GM10248 (cell line): ENCODE results near the gene SHROOM1.
"Not testable (repeated sequence)": the region's sequence is repeated elsewhere in the genome, so short reads cannot be mapped to it uniquely, and the experiment has no call there.

Experiments
- CTCF ChIA-PET: fragments of 300-600 bp; sonication (Branson Sonifier 250); formaldehyde crosslinking; extraction: SDS; loops from one replicate; lab custom pipeline; 2021; ENCODE audit warnings: antibody characterized with exemption; lab: Yijun Ruan, JAX
- POLR2A ChIA-PET: fragments of 350-650 bp; sonication (Branson Sonifier 250); formaldehyde crosslinking; extraction: SDS; loops from one replicate; lab custom pipeline; 2020; ENCODE audit warnings: antibody characterized with exemption; lab: Yijun Ruan, JAX
- DNase-seq: peaks from one replicate; pipeline ENCODE4 v3.0.0; 2012; ENCODE audit errors: extremely low spot score
- CTCF ChIP-seq: IDR thresholded peaks from 2 replicates; pipeline ENCODE4 v1.5.1; 2012; ENCODE audit warnings: mild to moderate bottlenecking, low read depth; ENCODE audit errors: extremely low read depth, missing control alignments, control extremely low read depth

SHROOM1 gene

GRCh38 chr5:132865668-132866341 is 35.4 kb upstream of the SHROOM1 start:
- POLR2A ChIA-PET: no interaction called here
- TF ChIP-seq CTCF: no peak
- no peak for DNase-seq
- CTCF ChIA-PET: interaction anchor here (1.6 to 18.9 kb wide), 7 partner anchors 11 to 340 kb away, joined by 5 to 215 read pairs (median 9); partner anchors contain the start of gene SHROOM1

- ChIA-PET POLR2A (no interaction called here), CTCF (interaction anchor here (1.3 to 18.9 kb wide), 4 partner anchors 14 to 360 kb away, joined by 4 to 215 read pairs (median 54); partner anchors contain the start of gene SHROOM1)
- DNase-seq: no peak
- TF ChIP-seq CTCF: no peak
These were observed 30.3 kb upstream of the SHROOM1 start for GRCh38 chr5:132860742-132861141.

- CTCF ChIA-PET: interaction anchor here (1.3 to 18.9 kb wide), 4 partner anchors 13 to 359 kb away, joined by 4 to 215 read pairs (median 54); partner anchors contain the start of gene SHROOM1
- no peak for DNase-seq
- POLR2A ChIA-PET: no interaction called here
- TF ChIP-seq CTCF: no peak
These were observed 29.5 kb upstream of the SHROOM1 start for GRCh38 chr5:132859889-132860437.

- TF ChIP-seq CTCF: no peak
- no peak for DNase-seq
- ChIA-PET CTCF (interaction anchor here (2.6 to 18.9 kb wide), 3 partner anchors 10 to 23 kb away, joined by 8 to 215 read pairs (median 41); partner anchors contain the start of genes GDF9, SHROOM1 and UQCRQ), POLR2A (no interaction called here)
These were observed 25.6 kb upstream of the SHROOM1 start for GRCh38 chr5:132856011-132856410.

GRCh38 chr5:132854992-132855391 is 24.5 kb upstream of the SHROOM1 start:
- DNase-seq, POLR2A ChIA-PET: not testable (repeated sequence)
- CTCF ChIA-PET: interaction anchor here (2.0 to 18.9 kb wide), 4 partner anchors 9 to 35 kb away, joined by 8 to 215 read pairs (median 26); partner anchors contain the start of genes GDF9, SHROOM1 and UQCRQ

GRCh38 chr5:132854301-132854700 is 23.9 kb upstream of the SHROOM1 start:
- CTCF ChIA-PET: interaction anchor here (0.9 to 18.9 kb wide), 5 partner anchors 9 to 328 kb away, joined by 3 to 215 read pairs (median 10); partner anchors contain the start of genes GDF9, SHROOM1 and UQCRQ
- POLR2A ChIA-PET: no interaction called here
- no peak for DNase-seq
- TF ChIP-seq CTCF: no peak
